OCI-LY3 (cell line): ENCODE results near the gene MGRN1.

ENCODE experiments used
- H2AFZ ChIP-seq: fragments of 200-600, 300-600 bp; shearing (Covaris generic); 2 replicates; pipeline ENCODE4 v1.6.0; 2014; ENCODE audit warnings: antibody characterized with exemption, low read depth, low read length
- H3K27ac ChIP-seq: fragments of 200-600, 300-600 bp; sonication (generic); 2 replicates; pipeline ENCODE4 v1.5.1; 2014; ENCODE audit warnings: mild to moderate bottlenecking, low read length, moderate library complexity, mixed read lengths
- H3K27me3 ChIP-seq: fragments of 200-600, 300-600 bp; sonication (generic); 2 replicates; pipeline ENCODE4 v1.6.1; 2014; ENCODE audit warnings: low read depth, low read length, mixed read lengths
- H3K36me3 ChIP-seq: fragments of 200-600, 300-600 bp; sonication (generic); replicated peaks from 2 replicates; pipeline ENCODE3; 2014; ENCODE audit warnings: low read depth, low read length, mixed read lengths
- H3K4me1 ChIP-seq: fragments of 300-600, 200-600 bp; sonication (generic); 2 replicates; pipeline ENCODE4 v1.6.1; 2014; ENCODE audit warnings: low read length, mixed read lengths
- H3K4me2 ChIP-seq: fragments of 200-600, 300-600 bp; sonication (generic); 2 replicates; pipeline ENCODE4 v1.6.1; 2014; ENCODE audit warnings: low read length, mixed read lengths
- H3K4me3 ChIP-seq: fragments of 300-600, 200-600 bp; sonication (generic); 2 replicates; pipeline ENCODE4 v1.5.1; 2014; ENCODE audit warnings: antibody characterized with exemption, mild to moderate bottlenecking, low read length, moderate library complexity
- H3K79me2 ChIP-seq: fragments of 300-600, 200-600 bp; shearing (Covaris generic); 2 replicates; pipeline ENCODE4 v1.6.1; 2014; ENCODE audit warnings: mild to moderate bottlenecking, low read length, mixed read lengths
- H3K9ac ChIP-seq: fragments of 300-600, 200-600 bp; shearing (Covaris generic); 2 replicates; pipeline ENCODE4 v1.6.0; 2014; ENCODE audit warnings: mild to moderate bottlenecking, low read length, moderate library complexity
- H3K9me3 ChIP-seq: fragments of 200-600, 300-600 bp; shearing (Covaris generic); 2 replicates; pipeline ENCODE4 v1.6.1; 2014; ENCODE audit warnings: low read length, mixed read lengths; ENCODE audit not compliant: insufficient read depth
- H4K20me1 ChIP-seq: fragments of 200-600, 300-600 bp; sonication (generic); 2 replicates; pipeline ENCODE4 v1.6.1; 2016; ENCODE audit warnings: low read length, mixed read lengths; ENCODE audit not compliant: insufficient read depth
- CTCF ChIP-seq: fragments of 200-600, 300-600 bp; sonication (generic); IDR thresholded peaks from 2 replicates; pipeline ENCODE4 v1.5.1; 2014; ENCODE audit warnings: antibody characterized with exemption, low read length, low read depth
- EZH2phosphoT487 ChIP-seq: fragments of 200-600 bp; shearing (Covaris generic); IDR thresholded peaks from 2 replicates; pipeline ENCODE4 v1.6.1; 2018; ENCODE audit warnings: antibody characterized with exemption, mixed run types, low read depth

MGRN1 gene

DNA sequence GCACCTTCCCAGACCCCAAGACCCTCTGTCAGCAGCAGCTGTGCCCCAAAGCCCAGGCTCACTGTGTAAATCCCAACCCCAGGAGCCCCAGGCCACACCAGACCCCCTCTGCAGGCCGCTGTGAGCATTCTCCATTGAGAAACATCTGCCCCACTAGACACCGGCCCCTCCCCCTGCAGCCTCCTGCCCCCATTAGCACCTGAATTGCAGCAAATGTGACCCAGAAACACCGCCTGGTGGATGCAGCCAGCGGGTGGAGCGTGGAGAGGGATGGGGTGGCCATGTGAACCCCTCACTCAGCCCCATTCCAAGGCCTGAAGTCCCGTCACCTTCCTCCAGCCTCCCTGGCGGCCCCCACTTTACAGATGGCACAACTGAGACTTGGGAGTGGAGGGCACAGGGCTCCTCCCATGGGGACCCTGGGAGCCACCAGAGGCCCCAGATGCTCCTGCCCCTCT, 12.1 kb upstream of the MGRN1 start:
- no peak overlapping the region for H2AFZ ChIP-seq
- no peak overlapping the region for H3K9ac ChIP-seq
- no peak for TF ChIP-seq CTCF
- TF ChIP-seq EZH2phosphoT487, result no peak
- no peak overlapping the region for H3K27ac ChIP-seq
- no peak overlapping the region for H3K4me3 ChIP-seq
- H3K79me2 ChIP-seq, result peaks cover 45% of the 10 kb centered on the region
- no peak overlapping the region for H3K4me2 ChIP-seq
- H3K27me3 ChIP-seq, result no peaks in the 10 kb centered on the region
- H3K9me3 ChIP-seq, result no peaks in the 10 kb centered on the region
- H3K4me1 ChIP-seq, result peaks cover 19% of the 10 kb centered on the region
- peaks cover 2% of the 10 kb centered on the region for H3K36me3 ChIP-seq
- peaks cover 16% of the 10 kb centered on the region for H4K20me1 ChIP-seq

DNA sequence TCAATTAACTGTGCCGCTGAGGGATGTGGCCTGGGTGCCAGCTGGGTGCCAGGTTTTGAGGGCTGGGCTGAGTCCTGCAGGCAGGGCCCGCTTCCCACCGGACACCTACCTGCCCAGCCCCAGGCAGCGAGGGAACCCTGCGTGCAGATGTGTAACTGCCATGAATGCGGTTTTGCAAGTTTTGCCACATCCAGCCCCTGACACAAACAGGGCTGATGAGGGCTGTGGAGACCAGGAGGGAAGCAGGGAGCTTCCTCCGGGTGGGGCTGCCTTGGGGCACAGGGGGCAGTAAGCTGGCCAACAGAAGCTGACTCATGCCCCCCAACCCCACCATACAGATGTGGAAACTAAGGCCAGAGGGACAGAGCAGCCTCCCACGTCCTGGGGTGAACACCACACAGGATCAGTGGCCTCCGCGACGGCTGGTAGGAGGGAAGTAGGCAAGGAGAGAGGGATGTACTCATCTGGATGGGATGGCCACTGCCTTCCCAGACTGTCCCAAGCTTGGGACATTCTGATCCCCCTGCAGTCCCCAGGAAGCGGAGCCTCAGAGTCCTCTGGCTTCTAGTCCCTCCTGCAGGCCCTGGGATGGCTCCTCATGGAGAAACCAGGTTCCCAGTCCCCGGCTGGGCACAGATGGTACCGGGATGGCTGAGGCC, 11.5 kb upstream of the MGRN1 start:
- Histone ChIP-seq H3K9me3 (no peaks in the 10 kb centered on the region), H3K27me3 (no peaks in the 10 kb centered on the region), H3K27ac (no peak overlapping the region), H3K4me1 (peaks cover 19% of the 10 kb centered on the region), H3K4me2 (peak overlapping the region; percentile 92), H3K9ac (peak overlapping the region; percentile 76), H4K20me1 (peaks cover 16% of the 10 kb centered on the region), H3K79me2 (peaks cover 45% of the 10 kb centered on the region), H3K36me3 (no peaks in the 10 kb centered on the region), H3K4me3 (peak overlapping the region; percentile 84), H2AFZ (no peak overlapping the region)
- TF ChIP-seq EZH2phosphoT487 (no peak), CTCF (no peak)

GRCh38 chr16:4613636-4614570, 10.7 kb upstream of the MGRN1 start:
- Histone ChIP-seq H3K79me2 (peaks cover 45% of the 10 kb centered on the region), H4K20me1 (peaks cover 16% of the 10 kb centered on the region), H3K9ac (peak overlapping the region; percentile 76), H3K36me3 (no peaks in the 10 kb centered on the region), H3K4me1 (peaks cover 19% of the 10 kb centered on the region), H3K9me3 (no peaks in the 10 kb centered on the region), H3K4me2 (peak overlapping the region; percentile 92), H2AFZ (no peak overlapping the region), H3K27me3 (no peaks in the 10 kb centered on the region), H3K27ac (no peak overlapping the region), H3K4me3 (peak overlapping the region; percentile 84)
- TF ChIP-seq CTCF (no peak), EZH2phosphoT487 (no peak)
